CD4-positive, alpha-beta T cell treated with Interferon gamma for 1 hour (primary cell): ENCODE data around the gene NLGN2.

Source experiments
- DNase-seq: peaks from one replicate; pipeline ENCODE4 v3.0.0-alpha.2; 2020

The NLGN2 gene

GRCh38 chr17:7392696-7393612 lies 14.7 kb upstream of the NLGN2 start:
- DNase-seq: no peak

DNA sequence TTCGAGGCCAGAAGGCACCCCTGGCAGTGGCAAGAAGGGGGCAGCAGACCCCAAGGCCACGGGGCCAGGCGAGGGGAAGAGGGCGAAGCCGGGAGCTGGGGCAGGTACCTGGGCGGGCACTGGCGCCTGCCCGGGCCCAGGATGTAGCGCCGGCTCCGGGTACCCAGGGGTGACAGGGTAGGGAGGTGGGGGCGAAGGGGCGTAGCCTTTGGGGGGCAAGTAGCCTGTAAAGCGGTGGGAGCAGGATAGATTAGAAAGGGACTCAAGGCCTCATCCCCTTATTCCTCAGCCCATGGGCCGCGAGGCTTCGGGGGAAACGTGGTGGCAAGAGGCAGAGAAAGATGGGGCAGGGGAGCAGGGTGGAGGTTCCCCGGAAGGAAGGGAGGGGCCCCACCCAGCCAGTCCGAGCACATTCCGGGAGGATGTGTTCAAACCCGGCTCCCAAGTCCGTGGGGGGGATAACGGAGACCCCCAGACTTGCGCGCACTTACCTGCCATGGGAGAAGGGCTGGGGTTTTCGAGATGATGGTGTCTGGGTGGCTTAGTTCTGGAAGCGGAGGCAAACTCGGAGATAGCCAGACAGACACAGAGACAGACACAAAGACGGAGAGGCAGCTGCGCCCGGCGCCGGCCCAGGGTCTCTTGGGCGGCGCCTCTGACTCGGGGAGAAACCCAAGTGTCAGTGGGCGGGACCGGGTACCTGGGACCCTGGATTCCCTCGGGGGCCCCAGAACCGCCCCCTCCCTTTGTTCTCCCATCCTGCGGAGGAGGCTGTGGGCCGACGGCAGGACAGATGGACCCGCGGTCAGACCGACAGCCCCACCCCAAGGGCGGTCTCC lies 13.8 kb upstream of the NLGN2 start:
- DNase-seq: peak; percentile 80

- peak; percentile 81 for DNase-seq
Measured at GRCh38 chr17:7394452-7395191, 13.0 kb upstream of the NLGN2 start, which contains the start of gene PLSCR3. TSS of gene PLSCR3 (minus strand) at chr17:7394525. CDS start at chr17:7394110, 415 bp downstream.

- DNase-seq: no peak
Measured at GRCh38 chr17:7396147-7396546, 11.5 kb upstream of the NLGN2 start.

DNA sequence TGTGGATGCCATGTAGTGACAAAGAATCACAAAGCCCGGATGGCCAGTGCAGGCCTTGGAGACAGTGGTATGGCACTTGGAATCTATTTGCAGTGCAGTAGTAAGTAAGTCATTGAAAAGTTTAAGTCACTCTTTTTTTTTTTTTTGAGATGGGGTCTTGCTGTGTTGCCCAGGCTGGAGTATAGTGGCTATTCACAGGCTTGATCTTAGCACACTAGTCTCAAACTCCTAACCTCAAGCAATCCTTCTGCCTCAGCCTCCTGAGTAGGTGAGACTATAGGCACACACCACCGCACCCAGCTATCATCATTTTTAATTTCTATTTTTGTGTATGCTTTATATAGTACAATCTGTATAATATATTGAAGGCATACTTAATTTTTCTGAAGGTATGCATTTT lies 9.0 kb upstream of the NLGN2 start:
- no peak for DNase-seq

DNA sequence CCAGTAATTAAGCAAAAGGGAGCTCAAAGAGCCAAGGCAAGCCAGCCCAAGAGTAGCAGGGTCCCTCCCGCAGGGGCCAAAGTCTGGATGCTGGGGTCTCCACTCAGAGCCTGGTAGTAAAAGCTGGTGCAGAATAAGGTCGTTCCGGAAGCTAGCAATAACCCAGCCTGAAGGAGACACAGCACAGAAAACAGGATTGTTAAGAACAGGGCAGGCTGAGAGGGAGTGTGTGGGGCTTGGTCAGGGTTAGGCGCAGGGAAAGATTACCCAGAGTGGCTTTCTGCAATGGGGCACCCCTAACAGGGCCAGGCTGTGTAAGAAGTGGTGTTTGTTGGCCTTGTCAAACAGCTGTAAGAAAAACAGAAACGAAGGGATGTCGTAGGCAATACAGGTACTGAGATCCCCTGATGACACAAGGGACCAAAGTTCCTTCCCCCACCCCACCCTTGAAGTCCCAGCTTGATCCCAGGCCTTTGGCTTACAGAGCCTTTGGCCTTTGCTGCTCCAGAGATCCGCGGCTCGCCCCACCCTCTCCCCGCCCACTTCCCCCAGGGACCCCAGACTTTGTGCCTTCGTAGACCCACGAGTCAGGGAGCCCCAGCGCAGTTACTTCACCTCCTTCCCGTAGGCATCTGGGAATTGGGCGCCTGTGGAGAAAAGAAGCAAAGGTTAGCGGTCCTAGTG lies 4.5 kb upstream of the NLGN2 start:
- DNase-seq: peak; percentile 4

- DNase-seq: no peak
Measured at GRCh38 chr17:7403727-7403976, 4.0 kb upstream of the NLGN2 start.

GRCh38 chr17:7403977-7404736 lies 3.5 kb upstream of the NLGN2 start, which contains the start of gene TMEM256:
TSS of gene TMEM256 (minus strand) at chr17:7404097. CDS start at chr17:7404084, 13 bp downstream.
- peak; percentile 97 for DNase-seq

DNA sequence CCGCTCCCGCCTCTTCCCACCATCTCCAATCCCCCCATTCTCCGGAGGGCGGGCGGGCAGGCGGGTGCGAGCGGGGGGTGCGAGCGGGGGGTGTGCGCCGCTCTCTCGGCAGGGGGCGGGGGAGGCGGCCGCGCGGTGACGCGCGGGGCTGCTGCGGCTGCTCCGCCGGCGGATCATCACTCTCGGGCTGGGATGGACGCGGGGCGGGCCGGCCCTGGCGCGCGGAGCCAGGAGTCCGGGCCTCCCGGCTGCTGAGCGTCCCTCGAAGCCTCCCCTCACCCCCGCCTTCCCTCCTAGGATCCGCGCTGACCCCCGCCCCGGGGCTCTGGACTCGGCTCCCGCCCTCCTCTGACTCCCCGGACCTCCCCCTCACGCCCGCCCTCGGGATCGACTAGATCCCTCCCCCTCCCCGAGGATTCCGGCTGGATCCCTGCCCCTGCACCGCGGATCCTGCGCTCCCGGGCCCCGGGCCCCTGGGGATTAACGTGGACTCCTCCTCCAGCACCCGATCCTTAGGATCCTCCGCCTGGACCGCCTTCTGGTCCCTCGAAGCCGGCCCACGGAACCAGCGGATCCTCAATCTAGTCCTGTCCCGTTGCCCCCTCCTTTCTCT lies 2.8 kb upstream of the NLGN2 start:
- DNase-seq: peak; percentile 72

GRCh38 chr17:7405350-7406234 lies 2.1 kb upstream of the NLGN2 start:
- no peak for DNase-seq

DNA sequence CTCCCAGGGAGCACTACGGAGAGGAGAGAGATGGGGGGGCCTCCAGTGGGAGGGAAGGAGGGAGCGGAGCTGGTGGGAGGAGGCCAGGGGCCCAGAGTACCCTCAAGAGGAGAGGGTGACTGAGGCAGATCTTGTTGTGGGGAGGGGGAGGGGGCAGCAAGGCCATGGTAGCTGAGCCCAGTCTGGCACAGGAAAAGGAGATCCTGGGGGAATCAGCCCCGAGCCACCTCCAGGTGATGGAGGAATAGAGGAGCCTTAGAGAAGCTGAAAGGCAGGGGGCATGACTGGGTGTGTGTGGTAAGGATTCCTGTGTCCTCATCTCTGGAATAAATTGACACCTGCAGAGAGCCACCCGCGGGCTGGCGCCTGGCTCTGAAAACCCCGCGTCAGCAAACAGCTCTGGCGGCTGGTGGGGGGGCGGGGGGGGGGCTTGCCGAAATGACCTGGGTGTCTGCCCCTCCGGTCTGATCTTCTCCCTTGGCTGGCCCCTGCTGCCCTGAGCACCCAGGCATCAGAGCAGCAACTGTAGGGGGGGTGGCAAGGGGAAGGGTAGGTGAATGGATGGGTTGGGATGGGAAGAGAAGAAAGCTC lies 1.3 kb upstream of the NLGN2 start:
- no peak for DNase-seq

GRCh38 chr17:7407082-7407481 lies 563 bp upstream of the NLGN2 start:
- DNase-seq: no peak

DNA sequence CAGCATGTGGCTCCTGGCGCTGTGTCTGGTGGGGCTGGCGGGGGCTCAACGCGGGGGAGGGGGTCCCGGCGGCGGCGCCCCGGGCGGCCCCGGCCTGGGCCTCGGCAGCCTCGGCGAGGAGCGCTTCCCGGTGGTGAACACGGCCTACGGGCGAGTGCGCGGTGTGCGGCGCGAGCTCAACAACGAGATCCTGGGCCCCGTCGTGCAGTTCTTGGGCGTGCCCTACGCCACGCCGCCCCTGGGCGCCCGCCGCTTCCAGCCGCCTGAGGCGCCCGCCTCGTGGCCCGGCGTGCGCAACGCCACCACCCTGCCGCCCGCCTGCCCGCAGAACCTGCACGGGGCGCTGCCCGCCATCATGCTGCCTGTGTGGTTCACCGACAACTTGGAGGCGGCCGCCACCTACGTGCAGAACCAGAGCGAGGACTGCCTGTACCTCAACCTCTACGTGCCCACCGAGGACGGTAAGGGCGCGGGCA lies 645 bp downstream of the NLGN2 start:
- peak; percentile 48 for DNase-seq

- DNase-seq: no peak
Measured at GRCh38 chr17:7408863-7409262, 1.2 kb downstream of the NLGN2 start.

- DNase-seq: no peak
Measured at GRCh38 chr17:7409716-7410115, 2.1 kb downstream of the NLGN2 start.

DNA sequence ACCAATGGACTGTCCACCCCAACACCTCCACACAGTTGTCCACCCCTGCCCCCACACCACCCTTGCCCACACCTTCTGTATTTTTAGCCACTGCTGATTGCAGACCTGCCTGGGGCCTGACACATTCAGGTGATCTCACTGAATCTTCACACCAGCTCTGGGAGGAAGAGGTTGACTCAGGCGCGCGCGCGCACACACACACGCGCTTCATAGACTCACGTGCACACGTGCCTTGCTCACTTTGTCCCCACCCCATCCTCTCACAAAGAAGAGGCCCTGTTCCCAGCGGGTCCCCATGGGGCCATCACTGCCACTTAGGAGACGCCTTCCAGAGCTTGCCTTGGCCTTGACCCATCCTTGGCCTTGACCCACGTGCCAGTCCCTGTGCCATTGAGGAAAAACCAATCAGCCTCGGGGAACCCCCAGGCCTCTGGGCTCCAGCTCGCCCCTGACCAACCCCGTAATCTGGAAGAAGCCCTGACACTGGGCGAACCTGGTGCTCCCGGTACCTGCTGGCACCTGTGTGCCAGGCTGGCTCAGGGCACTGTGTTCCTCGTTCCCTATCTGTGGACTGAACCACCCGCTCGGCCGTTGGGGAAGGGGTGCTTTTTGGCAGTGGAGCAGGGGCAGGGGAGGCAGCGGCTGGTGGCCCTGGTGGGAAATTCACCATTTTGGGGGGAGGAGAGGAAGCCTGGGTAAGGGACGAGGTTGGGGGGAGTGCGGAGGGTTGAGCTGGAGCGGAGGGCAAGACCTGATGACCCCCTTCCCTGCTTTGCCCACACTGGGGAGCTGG lies 3.2 kb downstream of the NLGN2 start:
- no peak for DNase-seq

GRCh38 chr17:7411427-7411750 lies 3.7 kb downstream of the NLGN2 start:
- DNase-seq: no peak

- DNase-seq: no peak
Measured at GRCh38 chr17:7413346-7413985, 5.8 kb downstream of the NLGN2 start.

- no peak for DNase-seq
Measured at GRCh38 chr17:7414837-7415236, 7.2 kb downstream of the NLGN2 start.
